HepG2 (cell line): ENCODE results near the gene PPCDC. TPM values are rescaled to one million over a fixed set of nuclear protein-coding genes. Genes with fewer than 3 reads are reported as not detected.
A peak's percentile ranks its signal among the peaks of the same experiment; 100 is the strongest.

Experiments used
- ATAC-seq: fragments of 200-7000 bp; cut with Tn5 transposase; 3 replicates; pipeline ENCODE4 v1.9.1; 2020; ENCODE audit warnings: mild to moderate bottlenecking, moderate library complexity
- BruUV-seq: library from RNA; stranded (reverse); fragments of 400-500 nt; replicated peaks from 2 replicates; lab custom pipeline; 2021; lab: Mats Ljungman, UMichigan
- CTCF ChIA-PET: fragments of 300-600 bp; formaldehyde crosslinking; extraction: SDS; loops from one replicate; lab custom pipeline; 2021; ENCODE audit warnings: low total read pairs, inconsistent platforms, low intra/inter-chr PET ratio; lab: Yijun Ruan, JAX
- POLR2A ChIA-PET: fragments of 350-600 bp; sonication (Branson Sonifier 250); formaldehyde crosslinking; loops from one replicate; lab custom pipeline; 2020; ENCODE audit warnings: antibody characterized with exemption, inconsistent platforms; lab: Yijun Ruan, JAX
- DNase-seq: peaks from one replicate; pipeline ENCODE4 v3.0.0-alpha.2; 2015; ENCODE audit warnings: low spot score
- FAIRE-seq: peaks from 3 replicates; lab custom pipeline; 2011; peaks lifted over from hg19 to GRCh38; lab: Jason Lieb, UNC
- H2AFZ ChIP-seq: one replicate; pipeline ENCODE4 v1.6.1; 2011; ENCODE audit warnings: low read length, inconsistent platforms
- H3K27ac ChIP-seq: fragments of 300-600 bp; 3 replicates; pipeline ENCODE4 v1.8.0; 2011; ENCODE audit warnings: mixed run types, mild to moderate bottlenecking, mixed read lengths, low read length, inconsistent platforms; ENCODE audit not compliant: insufficient read depth; ENCODE audit errors: extremely low read length
- H3K27me3 ChIP-seq, 2 experiments: fragments of 200-600 bp in 1 of 2; 2 replicates in 1 of 2; 3 replicates in 1 of 2; pipeline versions ENCODE4 v1.6.0 to v1.8.0; 2011; ENCODE audit warnings: low read length in 2 of 2, mild to moderate bottlenecking in 2 of 2, moderate library complexity in 2 of 2, inconsistent platforms in 1 of 2; ENCODE audit not compliant: insufficient read depth in 2 of 2, control insufficient read depth in 1 of 2
- H3K36me3 ChIP-seq, 2 experiments: fragments of 200-600 bp in 1 of 2; replicated peaks in 1 of 2; 2 replicates in 1 of 2; 3 replicates in 1 of 2; pipeline versions ENCODE4 v1.5.1 to v1.8.0; 2011; ENCODE audit warnings: low read length in 2 of 2, inconsistent platforms in 1 of 2; ENCODE audit not compliant: insufficient read depth in 2 of 2, control insufficient read depth in 1 of 2
- H3K4me1 ChIP-seq: 2 replicates; pipeline ENCODE4 v1.5.1; 2012; ENCODE audit warnings: low read length, inconsistent platforms; ENCODE audit not compliant: insufficient read depth
- H3K4me2 ChIP-seq: 2 replicates; pipeline ENCODE4 v1.6.0; 2011; ENCODE audit warnings: low read depth, low read length, inconsistent platforms
- H3K4me3 ChIP-seq, 3 experiments: fragments of 200-600 bp in 1 of 3; sonication (generic), shearing (Covaris generic) in 1 of 3; replicated peaks in 1 of 3; 2 replicates each; pipeline ENCODE4 v1.5.1; 2011 to 2016; ENCODE audit warnings: low read length in 3 of 3, inconsistent platforms in 2 of 3, low read depth in 2 of 3, mild to moderate bottlenecking in 2 of 3, control low read depth in 1 of 3, mixed read lengths in 1 of 3; ENCODE audit not compliant: insufficient read depth in 1 of 3
- H3K79me2 ChIP-seq: one replicate; pipeline ENCODE4 v1.6.1; 2011; ENCODE audit warnings: low read length, inconsistent platforms; ENCODE audit not compliant: insufficient read depth
- H3K9ac ChIP-seq: 2 replicates; pipeline ENCODE4 v1.6.0; 2011; ENCODE audit warnings: mild to moderate bottlenecking, low read depth, low read length, inconsistent platforms; ENCODE audit not compliant: insufficient read depth
- H3K9me3 ChIP-seq: 2 replicates; pipeline ENCODE4 v1.5.1; 2012; ENCODE audit warnings: mild to moderate bottlenecking, low read length
- H4K20me1 ChIP-seq: 2 replicates; pipeline ENCODE4 v1.6.0; 2011; ENCODE audit warnings: inconsistent platforms, mild to moderate bottlenecking, low read length, moderate library complexity; ENCODE audit not compliant: insufficient read depth
- FOSL2 ChIP-seq: sonication (generic); formaldehyde crosslinking; IDR thresholded peaks from 2 replicates; pipeline ENCODE4 v1.4.0; 2020; ENCODE audit warnings: missing genetic modification reagents
- HIVEP1 ChIP-seq: sonication (generic); formaldehyde crosslinking; IDR thresholded peaks from 2 replicates; pipeline ENCODE4 v1.4.0; 2020; ENCODE audit warnings: mild to moderate bottlenecking, missing genetic modification reagents
- IRF2 ChIP-seq: IDR thresholded peaks from 2 replicates; pipeline ENCODE4 v1.6.1; 2018; ENCODE audit warnings: missing genetic modification reagents, missing compliant biosample characterization
- REST ChIP-seq, 2 experiments: IDR thresholded peaks; 2 replicates each; pipeline ENCODE4 v1.6.1; 2011 to 2012; ENCODE audit warnings: low read length in 2 of 2, borderline replicate concordance in 1 of 2, low read depth in 1 of 2, mild to moderate bottlenecking in 1 of 2, moderate library complexity in 1 of 2
- STAG1 ChIP-seq: sonication (generic); formaldehyde crosslinking; IDR thresholded peaks from 2 replicates; pipeline ENCODE4 v1.4.0; 2020; ENCODE audit warnings: missing genetic modification reagents
- TOE1 ChIP-seq: sonication (generic); formaldehyde crosslinking; IDR thresholded peaks from 2 replicates; pipeline ENCODE4 v1.4.0; 2020; ENCODE audit warnings: mild to moderate bottlenecking, missing genetic modification reagents
- ZBTB7A ChIP-seq: sonication (generic); formaldehyde crosslinking; IDR thresholded peaks from 2 replicates; pipeline ENCODE4 v1.8.0; 2022; ENCODE audit warnings: mild to moderate bottlenecking, missing genetic modification reagents
- ZFP62 ChIP-seq: sonication (generic); formaldehyde crosslinking; IDR thresholded peaks from 2 replicates; pipeline ENCODE4 v1.4.0; 2020; ENCODE audit warnings: missing genetic modification reagents
- ZKSCAN1 ChIP-seq: fragments of 150-350 bp; IDR thresholded peaks from 2 replicates; pipeline ENCODE4 v1.6.1; 2014; ENCODE audit warnings: low read length
- ZNF609 ChIP-seq: sonication (generic); formaldehyde crosslinking; IDR thresholded peaks from 2 replicates; pipeline ENCODE4 v1.4.0; 2020; ENCODE audit warnings: mild to moderate bottlenecking, missing genetic modification reagents, borderline replicate concordance
- ZNF724P ChIP-seq: sonication (generic); formaldehyde crosslinking; IDR thresholded peaks from 2 replicates; pipeline ENCODE4 v1.8.0; 2022; ENCODE audit warnings: missing genetic modification reagents, borderline replicate concordance
- WGBS: methylation state at CpG from one replicate; pipeline ENCODE4 v1.1.6; 2017; ENCODE audit warnings: low lambda C conversion rate; 5-methylcytosine and 5-hydroxymethylcytosine counted together
- in situ Hi-C: cut with HindIII; loops from 2 replicates; pipeline ENCODE4 v1.10.0; 2017; ENCODE audit warnings: low pct_unique_long_range_greater_than_20kb; ENCODE audit not compliant: extremely low pct_ligation_motif_present
- intact Hi-C: fragments of 100-400 bp; cut with micrococcal nuclease; formaldehyde crosslinking; loops from one replicate; pipeline ENCODE4 v1.10.0; 2022; ENCODE audit not compliant: unreplicated experiment
- polyA plus RNA-seq, 8 experiments: library from polyadenylated mRNA; depleted of rRNA in 3 of 8; stranded (reverse) in 7 of 8; unstranded in 1 of 8; fragments of >200 nt; fragmentation: Illumina TruSeq in 4 of 8; extraction: Trizol in 4 of 8; gene quantifications; 2 replicates each; pipeline versions ENCODE4 v1.2.1 to v1.2.3, GENCODE V29; 2011 to 2016; ENCODE audit warnings: low read depth in 4 of 8, missing spikeins in 1 of 8, mixed read lengths in 1 of 8; ENCODE audit not compliant: insufficient read depth in 1 of 8
- total RNA-seq, 5 experiments: library from RNA; depleted of rRNA; stranded (reverse); fragments of >200 nt; fragmentation: Illumina TruSeq; extraction: Trizol; gene quantifications; 2 replicates each; pipeline ENCODE4 v1.2.3, GENCODE V29; 2016; ENCODE audit warnings: low read depth in 1 of 5

Gene PPCDC
- total and polyA plus RNA-seq, 2 of the 13 experiments (the other 11 are each of a cell fraction or from before 2014, with no cell fraction given): 12.3 to 12.8 TPM

- Histone ChIP-seq H3K4me2 (no peak overlapping the region), H3K27me3 (peaks cover 1 to 19% of the 10 kb centered on the region in 2 experiments; a peak in 2 of 5 replicates), H4K20me1 (no peaks in the 10 kb centered on the region), H3K9me3 (no peaks in the 10 kb centered on the region), H3K4me1 (0 out of 2 replicates have a peak, but pooled peaks cover 1% of the 10 kb centered on the region), H2AFZ (no peak overlapping the region), H3K27ac (no peak overlapping the region), H3K4me3 (no peak overlapping the region), H3K79me2 (no peaks in the 10 kb centered on the region), H3K9ac (no peak overlapping the region), H3K36me3 (no peaks in the 10 kb centered on the region)
- no peak for ATAC-seq
- ChIA-PET POLR2A (no interaction called here), CTCF (no interaction called here)
- TF ChIP-seq ZBTB7A (CRISPR knock-in tag): no peak
- TF ChIP-seq FOSL2 (CRISPR knock-in tag): 0 out of 2 replicates have a peak, but pooled peaks have one; percentile 13
- no TSS peak for BruUV-seq
- WGBS: 3% methylated on average over 3 of the region's 3 CpGs
- no peak for FAIRE-seq
- in situ Hi-C loops: no loop called here
- no peak for DNase-seq
- intact Hi-C loops: no loop called here
Measured at GRCh38 chr15:74978503-74978902, 44.9 kb upstream of the PPCDC start.

- FAIRE-seq (no peak), ATAC-seq (no peak), DNase-seq (no peak)
- Histone ChIP-seq H3K4me1 (0 out of 2 replicates have a peak, but pooled peaks cover 7% of the 10 kb centered on the region), H3K79me2 (no peaks in the 10 kb centered on the region), H2AFZ (no peak overlapping the region), H3K27me3 (peaks cover 1 to 33% of the 10 kb centered on the region in 2 experiments; a peak in 4 of 5 replicates), H3K36me3 (no peaks in the 10 kb centered on the region), H3K4me2 (no peak overlapping the region), H3K9ac (no peak overlapping the region), H3K9me3 (no peaks in the 10 kb centered on the region), H4K20me1 (no peaks in the 10 kb centered on the region), H3K27ac (no peak overlapping the region), H3K4me3 (no peak overlapping the region)
- 24% methylated on average over 5 of the region's 5 CpGs for WGBS
- ChIA-PET POLR2A (interaction anchor here (1.1 kb wide), 1 partner anchor 13 kb away, joined by 3 read pairs; no protein-coding TSS in a partner anchor), CTCF (no interaction called here)
- no TSS peak for BruUV-seq
- intact Hi-C loops: no loop called here
- in situ Hi-C loops: no loop called here
- TF ChIP-seq ZFP62 (no peak), ZNF724P (CRISPR knock-in tag) (no peak), TOE1 (CRISPR knock-in tag) (no peak), HIVEP1 (no peak), ZKSCAN1 (no peak), REST (IDR thresholded peaks at IDR 0.05; ENCODE audit: borderline replicate concordance in 1 of 2, low read depth in 1 of 2, low read length in 2 of 2) (no peak), ZNF609 (CRISPR knock-in tag) (no peak), IRF2 (CRISPR knock-in tag) (no peak), STAG1 (no peak)
Measured at GRCh38 chr15:74982183-74982582, 41.2 kb upstream of the PPCDC start.
